Endothelial cell of umbilical vein (primary cell): Measurements from ENCODE around the gene TRAPPC3L. TPM values are rescaled to one million over a fixed set of nuclear protein-coding genes. Genes with fewer than 3 reads are reported as not detected.

Experiments used
- BruUV-seq: library from RNA; stranded (reverse); fragments of 400-500 nt; replicated peaks from 2 replicates; lab custom pipeline; 2021; lab: Mats Ljungman, UMichigan
- CTCF ChIA-PET: fragments of 300-600, 350-600 bp; sonication (Branson Sonifier 250); formaldehyde crosslinking; loops from one replicate; lab custom pipeline; 2021; ENCODE audit warnings: antibody characterized with exemption, inconsistent platforms; lab: Charles Lee
- POLR2A ChIA-PET: fragments of 300-600, 350-600 bp; sonication (Branson Sonifier 250); formaldehyde crosslinking; loops from one replicate; lab custom pipeline; 2021; ENCODE audit warnings: antibody characterized with exemption, inconsistent platforms; lab: Charles Lee
- DNase-seq: peaks from one replicate; pipeline ENCODE4 v3.0.0-alpha.2; 2011; ENCODE audit warnings: low read depth, low spot score
- FAIRE-seq: peaks from 2 replicates; lab custom pipeline; 2011; peaks lifted over from hg19 to GRCh38; lab: Jason Lieb, UNC
- H2AFZ ChIP-seq: 2 replicates; pipeline ENCODE4 v1.6.0; 2012; ENCODE audit warnings: low read depth, low read length, control low read depth, inconsistent platforms
- H3K27ac ChIP-seq: 2 replicates; pipeline ENCODE4 v1.5.1; 2011; ENCODE audit warnings: low read depth, mild to moderate bottlenecking, control low read depth, low read length, moderate library complexity; ENCODE audit not compliant: insufficient read depth
- H3K27me3 ChIP-seq, 2 experiments: 2 replicates each; pipeline versions ENCODE4 v1.6.0 to v1.6.1; 2011; ENCODE audit warnings: low read length in 2 of 2, mixed read lengths in 1 of 2; ENCODE audit not compliant: control insufficient read depth in 2 of 2, insufficient read depth in 2 of 2
- H3K36me3 ChIP-seq, 2 experiments: 2 replicates in 1 of 2; 3 replicates in 1 of 2; pipeline ENCODE4 v1.5.1; 2011; ENCODE audit warnings: low read length in 2 of 2, mild to moderate bottlenecking in 1 of 2, moderate library complexity in 1 of 2; ENCODE audit not compliant: control insufficient read depth in 2 of 2, insufficient read depth in 2 of 2; ENCODE audit errors: extremely low read depth in 1 of 2
- H3K4me1 ChIP-seq: 3 replicates; pipeline ENCODE4 v1.5.1; 2011; ENCODE audit warnings: mild to moderate bottlenecking, low read length; ENCODE audit not compliant: control insufficient read depth, insufficient read depth; ENCODE audit errors: extremely low read depth
- H3K4me2 ChIP-seq: 2 replicates; pipeline ENCODE4 v1.6.1; 2011; ENCODE audit warnings: low read length, control low read depth, mixed read lengths; ENCODE audit not compliant: insufficient read depth
- H3K4me3 ChIP-seq, 3 experiments: fragments of 200-600 bp in 1 of 3; sonication (generic), shearing (Covaris generic) in 1 of 3; replicated peaks in 1 of 3; 2 replicates each; pipeline ENCODE4 v1.5.1; 2011 to 2016; ENCODE audit warnings: control low read depth in 3 of 3, low read length in 3 of 3, mild to moderate bottlenecking in 2 of 3, inconsistent platforms in 1 of 3, low read depth in 1 of 3, moderate library complexity in 1 of 3; ENCODE audit not compliant: insufficient read depth in 1 of 3
- H3K79me2 ChIP-seq: 2 replicates; pipeline ENCODE4 v1.6.0; 2012; ENCODE audit warnings: low read length, inconsistent platforms; ENCODE audit not compliant: control insufficient read depth, insufficient read depth
- H3K9ac ChIP-seq: replicated peaks from 2 replicates; pipeline ENCODE3; 2011; ENCODE audit warnings: low read length, control low read depth; ENCODE audit not compliant: insufficient read depth; ENCODE audit errors: extremely low read depth
- H3K9me1 ChIP-seq: replicated peaks from 3 replicates; pipeline ENCODE4 v1.6.0; 2011; ENCODE audit warnings: mild to moderate bottlenecking, low read length; ENCODE audit not compliant: control insufficient read depth, insufficient read depth; ENCODE audit errors: extremely low read depth
- H3K9me3 ChIP-seq: replicated peaks from 2 replicates; pipeline ENCODE4 v1.5.1; 2012; ENCODE audit warnings: low read length, inconsistent platforms; ENCODE audit not compliant: control insufficient read depth, insufficient read depth
- H4K20me1 ChIP-seq: replicated peaks from 2 replicates; pipeline ENCODE3; 2011; ENCODE audit warnings: mild to moderate bottlenecking, low read length; ENCODE audit not compliant: control insufficient read depth, insufficient read depth; ENCODE audit errors: extremely low read depth
- CTCF ChIP-seq, 2 donors: IDR thresholded peaks; 1 replicate in 1 of 2; 2 replicates in 1 of 2; pipeline ENCODE4 v1.5.1; 2011; ENCODE audit warnings: low read length in 2 of 2, mild to moderate bottlenecking in 2 of 2, moderate library complexity in 2 of 2, control low read depth in 1 of 2, inconsistent platforms in 1 of 2, low read depth in 1 of 2; ENCODE audit not compliant: insufficient read depth in 1 of 2; ENCODE audit errors: extremely low read depth in 1 of 2
- EZH2 ChIP-seq: IDR thresholded peaks from 2 replicates; pipeline ENCODE4 v1.6.1; 2012; ENCODE audit warnings: borderline replicate concordance, low read depth, mild to moderate bottlenecking, moderate library complexity, low read length, inconsistent platforms; ENCODE audit not compliant: severe bottlenecking
- FOS ChIP-seq: IDR thresholded peaks from 2 replicates; pipeline ENCODE4 v1.6.1; 2011; ENCODE audit warnings: mild to moderate bottlenecking, low read length, moderate library complexity, borderline replicate concordance; ENCODE audit not compliant: insufficient read depth
- GATA2 ChIP-seq: IDR thresholded peaks from 2 replicates; pipeline ENCODE4 v1.7.0; 2011; ENCODE audit warnings: low read depth, mild to moderate bottlenecking, moderate library complexity, mixed read lengths, low read length; ENCODE audit not compliant: insufficient read length, insufficient read depth
- JUN ChIP-seq: IDR thresholded peaks from 2 replicates; pipeline ENCODE4 v1.6.1; 2011; ENCODE audit warnings: borderline replicate concordance, low read depth; ENCODE audit not compliant: insufficient read length, insufficient read depth
- MAX ChIP-seq: IDR thresholded peaks from 2 replicates; pipeline ENCODE4 v1.6.1; 2011; ENCODE audit not compliant: insufficient read depth, insufficient read length
- MYC ChIP-seq: IDR thresholded peaks from one replicate; pipeline ENCODE4 v1.6.1; 2011; ENCODE audit warnings: mild to moderate bottlenecking, low read depth, low read length
- POLR2A ChIP-seq: IDR thresholded peaks from 2 replicates; pipeline ENCODE4 v1.6.1; 2012; ENCODE audit warnings: low read depth, mild to moderate bottlenecking, control low read depth, low read length
- POLR2AphosphoS5 ChIP-seq: IDR thresholded peaks from 2 replicates; pipeline ENCODE4 v1.6.1; 2012; ENCODE audit warnings: low read depth, mild to moderate bottlenecking, control low read depth, low read length, moderate library complexity; ENCODE audit not compliant: insufficient read depth
- dilution Hi-C: fragments of 300-500 bp; cut with MboI; formaldehyde crosslinking; loops from one replicate; pipeline ENCODE4 v1.15.0; 2019; ENCODE audit warnings: low sequenced_read_pairs; ENCODE audit not compliant: extremely low pct_ligation_motif_present
- intact Hi-C: fragments of 100-400 bp; cut with micrococcal nuclease; formaldehyde crosslinking; loops from one replicate; pipeline ENCODE4 v1.10.0; 2022
- polyA plus RNA-seq, 4 experiments: library from polyadenylated mRNA; depleted of rRNA in 3 of 4; stranded (reverse) in 3 of 4; unstranded in 1 of 4; fragments of >200 nt; gene quantifications; 2 replicates each; pipeline versions ENCODE4 v1.2.1 to v1.2.3, GENCODE V29; 2011 to 2012; ENCODE audit warnings: missing spikeins in 1 of 4
- total RNA-seq: library from RNA; stranded (reverse); gene quantifications from 2 replicates; pipeline ENCODE4 v1.2.3, GENCODE V29; 2021

TRAPPC3L gene
- total and polyA plus RNA-seq, 2 donors (not counting 3 experiments of a cell fraction or from before 2014, with no cell fraction given): 0.38 TPM; not detected in 1

- H3K9me1 ChIP-seq: no peaks in the 10 kb centered on the region
- no peaks in the 10 kb centered on the region for H3K27me3 ChIP-seq
- no peaks in the 10 kb centered on the region for H4K20me1 ChIP-seq
- FAIRE-seq (no peak), DNase-seq (no peak)
- H3K9me3 ChIP-seq: no peaks in the 10 kb centered on the region
- no peak overlapping the region for H3K9ac ChIP-seq
- H3K79me2 ChIP-seq: no peaks in the 10 kb centered on the region
- ChIA-PET CTCF (interaction anchor here (1.1 kb wide), 1 partner anchor 181 kb away, joined by 3 read pairs; no protein-coding TSS in a partner anchor), POLR2A (no interaction called here)
- no peaks in the 10 kb centered on the region for H3K36me3 ChIP-seq
- peaks cover 3% of the 10 kb centered on the region for H3K4me1 ChIP-seq
- intact Hi-C loops (no loop called here), dilution Hi-C loops (no loop called here)
- BruUV-seq: no TSS peak
- H2AFZ ChIP-seq: no peak overlapping the region
- H3K27ac ChIP-seq: no peak overlapping the region
- TF ChIP-seq MAX (no peak), FOS (no peak), EZH2 (no peak), JUN (no peak)
- no peak overlapping the region for H3K4me2 ChIP-seq
- no peak overlapping the region for H3K4me3 ChIP-seq
Observed at GRCh38 chr6:116450185-116450710, 95.2 kb downstream of the TRAPPC3L start.

- Histone ChIP-seq H3K27ac (no peak overlapping the region), H3K79me2 (no peaks in the 10 kb centered on the region), H3K9me1 (no peaks in the 10 kb centered on the region), H3K4me1 (peaks cover 3% of the 10 kb centered on the region), H3K27me3 (no peaks in the 10 kb centered on the region), H3K4me3 (no peak overlapping the region), H3K36me3 (no peaks in the 10 kb centered on the region), H3K4me2 (no peak overlapping the region), H4K20me1 (no peaks in the 10 kb centered on the region), H3K9me3 (no peaks in the 10 kb centered on the region), H2AFZ (no peak overlapping the region), H3K9ac (no peak overlapping the region)
- no peak for FAIRE-seq
- DNase-seq: no peak
- TF ChIP-seq EZH2 (no peak), JUN (no peak), POLR2AphosphoS5 (no peak), MAX (no peak), FOS (no peak), GATA2 (no peak), POLR2A (no peak), CTCF (IDR thresholded peaks at IDR 0.05; ENCODE audit: extremely low read depth in 1 of 2, insufficient read depth in 1 of 2, low read depth in 1 of 2, low read length in 2 of 2) (no peak), MYC (no peak)
- BruUV-seq: no TSS peak
- CTCF ChIA-PET: no interaction called here
- POLR2A ChIA-PET: no interaction called here
- dilution Hi-C loops (no loop called here), intact Hi-C loops (no loop called here)
Observed at GRCh38 chr6:116449565-116449964, 95.9 kb downstream of the TRAPPC3L start.
